Sigmoid colon (tissue), 7 donors: ENCODE measurements around the gene PRKACG. TPM values are rescaled to one million over a fixed set of nuclear protein-coding genes. Genes with fewer than 3 reads are reported as not detected.

ENCODE experiments used
- DNase-seq: peaks from one replicate; pipeline ENCODE4 v3.0.0-alpha.2; 2019
- H3K27ac ChIP-seq, 4 donors: fragments of 200-600 bp; sonication (generic); one replicate each; pipeline ENCODE4 v1.5.1; 2016 to 2019; ENCODE audit warnings: mild to moderate bottlenecking in 1 of 4
- H3K27me3 ChIP-seq, 3 donors: fragments of 200-600 bp; sonication (generic); one replicate each; pipeline ENCODE4 v1.5.1; 2019; ENCODE audit warnings: mild to moderate bottlenecking in 1 of 3
- H3K36me3 ChIP-seq, 4 donors: fragments of 200-600 bp; sonication (generic); one replicate each; pipeline ENCODE4 v1.5.1; 2016 to 2019
- H3K4me1 ChIP-seq, 4 donors: fragments of 200-600 bp; sonication (generic); one replicate each; pipeline ENCODE4 v1.5.1; 2017 to 2019
- H3K4me3 ChIP-seq, 4 donors: fragments of 200-600 bp; sonication (generic); one replicate each; pipeline ENCODE4 v1.5.1; 2017 to 2019; ENCODE audit warnings: mild to moderate bottlenecking in 2 of 4, moderate library complexity in 1 of 4
- H3K9me3 ChIP-seq, 4 donors: fragments of 200-600 bp in 3 of 4; sonication (generic) in 3 of 4; one replicate each; pipeline versions ENCODE4 v1.5.1 to v1.6.1; 2013 to 2019
- CTCF ChIP-seq, 4 experiments: fragments of 450-650 bp in 3 of 4; fragments of 200-600 bp in 1 of 4; IDR thresholded peaks; one replicate each; pipeline ENCODE4 v1.5.1; 2016 to 2019; ENCODE audit warnings: antibody characterized with exemption in 4 of 4, mild to moderate bottlenecking in 3 of 4, moderate library complexity in 2 of 4
- EP300 ChIP-seq, 4 donors: sonication (generic); formaldehyde crosslinking; IDR thresholded peaks; one replicate each; pipeline ENCODE4 v1.6.1; 2017; ENCODE audit warnings: antibody characterized with exemption in 4 of 4
- POLR2A ChIP-seq, 2 donors: fragments of 450-650 bp; IDR thresholded peaks; one replicate each; pipeline ENCODE4 v1.6.1; 2016; ENCODE audit warnings: antibody characterized with exemption in 2 of 2, mild to moderate bottlenecking in 2 of 2, moderate library complexity in 2 of 2
- POLR2AphosphoS5 ChIP-seq, 4 donors: sonication (generic); formaldehyde crosslinking; IDR thresholded peaks; one replicate each; pipeline ENCODE4 v1.6.1; 2017; ENCODE audit warnings: antibody characterized with exemption in 4 of 4
- WGBS, 2 donors: extraction: QIAGEN DNeasy Blood & Tissue Kit; methylation state at CpG; one replicate each; pipeline ENCODE4 v1.1.7; 2013; 5-methylcytosine and 5-hydroxymethylcytosine counted together
- intact Hi-C: fragments of 100-400 bp; cut with DNase I; formaldehyde crosslinking; loops from one replicate; pipeline ENCODE4 v1.15.1; 2023
- polyA plus RNA-seq, 3 donors: library from polyadenylated mRNA; stranded (reverse); fragments of 200-250 nt; gene quantifications; one replicate each; pipeline ENCODE4 v1.2.3, GENCODE V29; 2013
- total RNA-seq, 4 donors: library from RNA; depleted of rRNA; stranded (reverse); fragments of >200 nt; gene quantifications; one replicate each; pipeline ENCODE4 v1.1.0, GENCODE V29; 2016
- donor health status: healthy with polysubstance abuse.
- donor health status: Bipolar disorder and iron deficiency.
- donor health status: healthy.

PRKACG gene
- total and polyA plus RNA-seq, 7 donors: not detected

- Histone ChIP-seq H3K4me1 (peaks cover 0 to 10% (median 7%) of the 10 kb centered on the region in 4 donors), H3K4me3 (no peak overlapping the region), H3K27me3 (no peaks in the 10 kb centered on the region), H3K27ac (no peak overlapping the region), H3K9me3 (no peaks in the 10 kb centered on the region), H3K36me3 (peaks cover 9 to 39% (median 11%) of the 10 kb centered on the region in 4 donors)
- TF ChIP-seq CTCF (IDR thresholded peaks at IDR 0.05) (no peak), POLR2AphosphoS5 (IDR thresholded peaks at IDR 0.05) (no peak), EP300 (IDR thresholded peaks at IDR 0.05) (no peak), POLR2A (IDR thresholded peaks at IDR 0.05) (no peak)
- WGBS, 2 donors: 74 to 85% methylated on average over 4 of the region's 4 CpGs
- no peak for DNase-seq
- intact Hi-C loops: no loop called here
These were observed 31.9 kb upstream of the PRKACG start for GRCh38 chr9:69045821-69046220.

- no peaks in the 10 kb centered on the region for H3K9me3 ChIP-seq
- H3K27ac ChIP-seq: no peak overlapping the region
- no peak overlapping the region for H3K4me3 ChIP-seq
- 72 to 73% methylated on average over 9 of the region's 9 CpGs for WGBS, 2 donors
- DNase-seq: no peak
- intact Hi-C loops: no loop called here
- no peak for TF ChIP-seq EP300 (IDR thresholded peaks at IDR 0.05)
- TF ChIP-seq CTCF (IDR thresholded peaks at IDR 0.05): no peak
- TF ChIP-seq POLR2A (IDR thresholded peaks at IDR 0.05): no peak
- TF ChIP-seq POLR2AphosphoS5 (IDR thresholded peaks at IDR 0.05): no peak
- peaks cover 0 to 10% (median 7%) of the 10 kb centered on the region in 4 donors for H3K4me1 ChIP-seq
- H3K36me3 ChIP-seq: peaks cover 9 to 33% (median 10%) of the 10 kb centered on the region in 4 donors
- H3K27me3 ChIP-seq: no peaks in the 10 kb centered on the region
These were observed 30.6 kb upstream of the PRKACG start for GRCh38 chr9:69044240-69045219.

GRCh38 chr9:69040646-69041045 lies 26.7 kb upstream of the PRKACG start:
- WGBS, 2 donors: 94 to 97% methylated on average over 2 of the region's 2 CpGs
- no peak for TF ChIP-seq CTCF (IDR thresholded peaks at IDR 0.05)
- no peak for TF ChIP-seq POLR2A (IDR thresholded peaks at IDR 0.05)
- TF ChIP-seq EP300 (IDR thresholded peaks at IDR 0.05): no peak
- TF ChIP-seq POLR2AphosphoS5 (IDR thresholded peaks at IDR 0.05): no peak
- Histone ChIP-seq H3K4me3 (no peak overlapping the region), H3K27ac (no peak overlapping the region), H3K4me1 (peaks cover 0 to 21% (median 14%) of the 10 kb centered on the region in 4 donors), H3K27me3 (no peaks in the 10 kb centered on the region), H3K36me3 (no peaks in the 10 kb centered on the region), H3K9me3 (no peaks in the 10 kb centered on the region)
- DNase-seq: no peak
- intact Hi-C loops: no loop called here

- 62 to 73% methylated on average over 10 of the region's 10 CpGs for WGBS, 2 donors
- DNase-seq: no peak
- peaks cover 0 to 15% (median 12%) of the 10 kb centered on the region in 4 donors for H3K4me1 ChIP-seq
- intact Hi-C loops: no loop called here
- TF ChIP-seq POLR2A (IDR thresholded peaks at IDR 0.05) (no peak), EP300 (IDR thresholded peaks at IDR 0.05) (no peak), CTCF (IDR thresholded peaks at IDR 0.05) (no peak), POLR2AphosphoS5 (IDR thresholded peaks at IDR 0.05) (no peak)
- H3K27ac ChIP-seq: peak overlapping the region; percentile 83 to 86 (median 85)
- no peaks in the 10 kb centered on the region for H3K9me3 ChIP-seq
- H3K27me3 ChIP-seq: no peaks in the 10 kb centered on the region
- no peaks in the 10 kb centered on the region for H3K36me3 ChIP-seq
- H3K4me3 ChIP-seq: peak overlapping the region in 3 of 4 donors; percentile 62 to 68 (median 66)
These were observed 22.9 kb upstream of the PRKACG start for GRCh38 chr9:69036799-69037198.
